ENCODE data around the gene BPIFB4. TPM values are rescaled to one million over a fixed set of nuclear protein-coding genes. Genes with fewer than 3 reads are reported as not detected.
"Not testable (repeated sequence)": the region's sequence is repeated elsewhere in the genome, so short reads cannot be mapped to it uniquely, and the experiment has no call there.

Gene BPIFB4
- total RNA-seq, 2 donors from 2014 or later = not detected

GRCh38 chr20:33095902-33096584 lies 16.6 kb downstream of the BPIFB4 start:
- not testable (repeated sequence) for H3K4me3 ChIP-seq; H3K4me1 ChIP-seq; H3K9me3 ChIP-seq; H3K36me3 ChIP-seq; H3K27me3 ChIP-seq; DNase-seq (ENCODE audit: low spot score); H3K27ac ChIP-seq
- TF ChIP-seq CTCF (IDR thresholded peaks at IDR 0.05) = peak; percentile 33 to 72

- H3K36me3 ChIP-seq = no peaks in the 10 kb centered on the region
- H3K9me3 ChIP-seq = no peaks in the 10 kb centered on the region
- H3K4me3 ChIP-seq = no peak overlapping the region
- H3K27me3 ChIP-seq = no peaks in the 10 kb centered on the region
- no peak overlapping the region for H3K27ac ChIP-seq
- no peaks in the 10 kb centered on the region for H3K4me1 ChIP-seq
- TF ChIP-seq CTCF (IDR thresholded peaks at IDR 0.05) = no peak
- DNase-seq (ENCODE audit: low spot score) = no peak
These were observed 17.6 kb downstream of the BPIFB4 start for GRCh38 chr20:33097001-33097400.

- H3K36me3 ChIP-seq = no peaks in the 10 kb centered on the region
These were observed 20.5 kb downstream of the BPIFB4 start for GRCh38 chr20:33099843-33100538.

GRCh38 chr20:33103556-33103955 lies 24.1 kb downstream of the BPIFB4 start:
- H3K27ac ChIP-seq = no peak overlapping the region
- no peaks in the 10 kb centered on the region for H3K27me3 ChIP-seq
- TF ChIP-seq CTCF (IDR thresholded peaks at IDR 0.05) = no peak
- H3K9me3 ChIP-seq = no peaks in the 10 kb centered on the region
- H3K36me3 ChIP-seq = no peaks in the 10 kb centered on the region
- no peaks in the 10 kb centered on the region for H3K4me1 ChIP-seq
- H3K4me3 ChIP-seq = no peak overlapping the region
- DNase-seq (ENCODE audit: low spot score) = no peak

More at GRCh38 chr20:33099843-33100538, 20.5 kb downstream of the BPIFB4 start:
- H3K27ac ChIP-seq = no peak overlapping the region
- no peak for TF ChIP-seq CTCF (IDR thresholded peaks at IDR 0.05)
- no peaks in the 10 kb centered on the region for H3K4me1 ChIP-seq
- no peaks in the 10 kb centered on the region for H3K9me3 ChIP-seq
- no peak overlapping the region for H3K4me3 ChIP-seq
- peak; percentile 62 for DNase-seq (ENCODE audit: low spot score)
- no peaks in the 10 kb centered on the region for H3K27me3 ChIP-seq

- no peaks in the 10 kb centered on the region for H3K36me3 ChIP-seq
- H3K27ac ChIP-seq = no peak overlapping the region
- no peak overlapping the region for H3K4me3 ChIP-seq
- no peaks in the 10 kb centered on the region for H3K27me3 ChIP-seq
- H3K9me3 ChIP-seq = no peaks in the 10 kb centered on the region
- TF ChIP-seq CTCF (IDR thresholded peaks at IDR 0.05) = no peak
- DNase-seq (ENCODE audit: low spot score) = no peak
- H3K4me1 ChIP-seq = no peaks in the 10 kb centered on the region
These were observed 24.9 kb downstream of the BPIFB4 start for GRCh38 chr20:33104336-33104735.

Data from right atrium auricular region (tissue), 2 donors.